22Rv1 (cell line): ENCODE measurements around the gene CFD.

Experiments
- ZFX ChIP-seq: fragments of 450-650 bp; IDR thresholded peaks from 2 replicates; pipeline ENCODE4 v1.6.1; 2017; ENCODE audit warnings: antibody characterized with exemption, borderline replicate concordance
- TF ChIP-seq, protein P1 (sequence below): fragments of 450-650 bp; IDR thresholded peaks from 2 replicates; pipeline ENCODE4 v1.5.1; 2017; ENCODE audit warnings: mild to moderate bottlenecking

DNA sequence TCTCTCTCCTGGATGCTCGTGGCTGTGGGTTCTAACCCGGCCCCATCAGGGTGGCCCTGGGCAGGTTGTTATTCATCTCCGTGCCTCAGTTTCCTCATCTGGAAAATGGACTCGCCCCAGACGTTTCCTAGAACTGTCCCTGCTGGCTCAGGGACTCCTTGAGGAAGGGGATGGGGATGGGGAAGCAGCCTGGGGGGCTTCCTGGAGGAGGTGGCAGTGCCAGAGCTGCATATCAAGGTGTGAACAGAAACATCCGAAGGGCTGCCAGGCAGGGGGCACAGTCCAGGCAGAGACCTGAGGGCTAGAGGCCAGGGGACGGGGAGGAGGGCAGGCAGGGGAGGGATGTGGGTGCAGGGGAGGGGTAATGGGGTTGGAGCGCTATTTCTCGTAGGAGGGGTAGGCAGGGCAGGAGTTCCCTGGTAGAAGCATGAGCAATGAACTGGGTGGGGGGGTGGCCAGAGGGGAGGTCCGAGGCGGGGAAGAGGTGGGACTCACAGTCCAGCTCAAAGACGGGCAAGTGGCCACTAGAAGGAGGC lies 11.0 kb upstream of the CFD start:
- TF ChIP-seq, protein P1, sequence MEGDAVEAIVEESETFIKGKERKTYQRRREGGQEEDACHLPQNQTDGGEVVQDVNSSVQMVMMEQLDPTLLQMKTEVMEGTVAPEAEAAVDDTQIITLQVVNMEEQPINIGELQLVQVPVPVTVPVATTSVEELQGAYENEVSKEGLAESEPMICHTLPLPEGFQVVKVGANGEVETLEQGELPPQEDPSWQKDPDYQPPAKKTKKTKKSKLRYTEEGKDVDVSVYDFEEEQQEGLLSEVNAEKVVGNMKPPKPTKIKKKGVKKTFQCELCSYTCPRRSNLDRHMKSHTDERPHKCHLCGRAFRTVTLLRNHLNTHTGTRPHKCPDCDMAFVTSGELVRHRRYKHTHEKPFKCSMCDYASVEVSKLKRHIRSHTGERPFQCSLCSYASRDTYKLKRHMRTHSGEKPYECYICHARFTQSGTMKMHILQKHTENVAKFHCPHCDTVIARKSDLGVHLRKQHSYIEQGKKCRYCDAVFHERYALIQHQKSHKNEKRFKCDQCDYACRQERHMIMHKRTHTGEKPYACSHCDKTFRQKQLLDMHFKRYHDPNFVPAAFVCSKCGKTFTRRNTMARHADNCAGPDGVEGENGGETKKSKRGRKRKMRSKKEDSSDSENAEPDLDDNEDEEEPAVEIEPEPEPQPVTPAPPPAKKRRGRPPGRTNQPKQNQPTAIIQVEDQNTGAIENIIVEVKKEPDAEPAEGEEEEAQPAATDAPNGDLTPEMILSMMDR: no peak
- TF ChIP-seq ZFX: no peak
